WERI-Rb-1 (cell line): Measurements from ENCODE around the gene BIRC3.
A peak's percentile ranks its signal among the peaks of the same experiment; 100 is the strongest.

Source experiments
- DNase-seq: peaks from one replicate; pipeline ENCODE4 v3.0.0-alpha.2; 2020
- H3K27ac ChIP-seq: fragments of 250-450 bp; sonication (Bioruptor Pico); 2 replicates; pipeline ENCODE4 v1.5.1; 2020; ENCODE audit warnings: mild to moderate bottlenecking, moderate library complexity
- H3K27me3 ChIP-seq: fragments of 250-450 bp; sonication (Bioruptor Pico); 2 replicates; pipeline ENCODE4 v1.5.1; 2021; ENCODE audit warnings: mild to moderate bottlenecking, low read depth, moderate library complexity; ENCODE audit not compliant: insufficient read depth, severe bottlenecking
- H3K36me3 ChIP-seq: fragments of 250-450 bp; sonication (Bioruptor Pico); 2 replicates; pipeline ENCODE4 v1.5.1; 2020; ENCODE audit warnings: mild to moderate bottlenecking, moderate library complexity
- H3K4me3 ChIP-seq: 2 replicates; pipeline ENCODE4 v1.5.1; 2011; ENCODE audit warnings: low read depth, mild to moderate bottlenecking, control low read depth, low read length
- H3K9me3 ChIP-seq: fragments of 250-450 bp; sonication (Bioruptor Pico); 2 replicates; pipeline ENCODE4 v1.5.1; 2021; ENCODE audit warnings: mild to moderate bottlenecking, moderate library complexity; ENCODE audit not compliant: severe bottlenecking
- TF ChIP-seq, protein P1 (sequence below): IDR thresholded peaks from 2 replicates; pipeline ENCODE4 v1.5.1; 2011; ENCODE audit warnings: low read depth, mild to moderate bottlenecking, control low read depth, inconsistent platforms, low read length

BIRC3 gene

GRCh38 chr11:102288725-102289083, 28.6 kb upstream of the BIRC3 start:
- H3K36me3 ChIP-seq, result no peaks in the 10 kb centered on the region
- H3K27me3 ChIP-seq, result no peaks in the 10 kb centered on the region
- DNase-seq, result no peak
- TF ChIP-seq, protein P1, sequence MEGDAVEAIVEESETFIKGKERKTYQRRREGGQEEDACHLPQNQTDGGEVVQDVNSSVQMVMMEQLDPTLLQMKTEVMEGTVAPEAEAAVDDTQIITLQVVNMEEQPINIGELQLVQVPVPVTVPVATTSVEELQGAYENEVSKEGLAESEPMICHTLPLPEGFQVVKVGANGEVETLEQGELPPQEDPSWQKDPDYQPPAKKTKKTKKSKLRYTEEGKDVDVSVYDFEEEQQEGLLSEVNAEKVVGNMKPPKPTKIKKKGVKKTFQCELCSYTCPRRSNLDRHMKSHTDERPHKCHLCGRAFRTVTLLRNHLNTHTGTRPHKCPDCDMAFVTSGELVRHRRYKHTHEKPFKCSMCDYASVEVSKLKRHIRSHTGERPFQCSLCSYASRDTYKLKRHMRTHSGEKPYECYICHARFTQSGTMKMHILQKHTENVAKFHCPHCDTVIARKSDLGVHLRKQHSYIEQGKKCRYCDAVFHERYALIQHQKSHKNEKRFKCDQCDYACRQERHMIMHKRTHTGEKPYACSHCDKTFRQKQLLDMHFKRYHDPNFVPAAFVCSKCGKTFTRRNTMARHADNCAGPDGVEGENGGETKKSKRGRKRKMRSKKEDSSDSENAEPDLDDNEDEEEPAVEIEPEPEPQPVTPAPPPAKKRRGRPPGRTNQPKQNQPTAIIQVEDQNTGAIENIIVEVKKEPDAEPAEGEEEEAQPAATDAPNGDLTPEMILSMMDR, result no peak
- no peak overlapping the region for H3K27ac ChIP-seq
- H3K9me3 ChIP-seq, result no peaks in the 10 kb centered on the region
- H3K4me3 ChIP-seq, result no peak overlapping the region

DNA sequence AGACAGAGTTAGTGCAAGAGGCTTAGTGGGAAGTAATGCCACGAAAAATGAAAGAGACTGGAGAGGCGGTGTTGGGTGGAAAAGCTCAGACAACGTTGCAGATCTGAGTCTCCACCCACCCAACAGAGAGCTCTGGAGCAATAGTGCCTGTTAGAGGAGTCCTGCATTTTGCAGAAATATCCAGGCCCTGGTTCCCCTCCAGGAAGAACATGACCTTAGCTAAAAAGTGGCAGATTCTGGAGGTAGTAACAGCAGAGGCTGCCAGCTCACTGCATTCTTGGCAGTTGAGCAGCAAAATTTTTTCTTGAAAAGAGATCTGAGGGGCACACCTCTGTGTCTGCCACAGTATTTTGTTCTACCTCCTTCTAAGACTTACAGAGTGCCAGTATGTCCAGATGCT, 27.7 kb upstream of the BIRC3 start:
- Histone ChIP-seq H3K9me3 (no peaks in the 10 kb centered on the region), H3K36me3 (no peaks in the 10 kb centered on the region), H3K4me3 (no peak overlapping the region), H3K27me3 (no peaks in the 10 kb centered on the region), H3K27ac (no peak overlapping the region)
- TF ChIP-seq, protein P1, result no peak
- no peak for DNase-seq

- DNase-seq, result no peak
- H3K27ac ChIP-seq, result no peak overlapping the region
These were observed 25.5 kb upstream of the BIRC3 start for GRCh38 chr11:102291831-102292230.

GRCh38 chr11:102292933-102293332, 24.4 kb upstream of the BIRC3 start:
- Histone ChIP-seq H3K27me3 (no peaks in the 10 kb centered on the region), H3K4me3 (no peak overlapping the region), H3K9me3 (peaks cover 2% of the 10 kb centered on the region), H3K36me3 (no peaks in the 10 kb centered on the region), H3K27ac (no peak overlapping the region)
- DNase-seq, result no peak
- TF ChIP-seq, protein P1, result no peak

More at GRCh38 chr11:102291831-102292230, 25.5 kb upstream of the BIRC3 start:
- no peaks in the 10 kb centered on the region for H3K36me3 ChIP-seq
- no peaks in the 10 kb centered on the region for H3K27me3 ChIP-seq
- H3K4me3 ChIP-seq, result no peak overlapping the region
- H3K9me3 ChIP-seq, result peaks cover 2% of the 10 kb centered on the region
- TF ChIP-seq, protein P1, result no peak

- no peak overlapping the region for H3K27ac ChIP-seq
- DNase-seq, result no peak
- no peaks in the 10 kb centered on the region for H3K27me3 ChIP-seq
These were observed 23.2 kb upstream of the BIRC3 start for GRCh38 chr11:102293873-102294601.

More at GRCh38 chr11:102293873-102294601, 23.2 kb upstream of the BIRC3 start:
- peaks cover 2% of the 10 kb centered on the region for H3K9me3 ChIP-seq
- H3K4me3 ChIP-seq, result no peak overlapping the region
- H3K36me3 ChIP-seq, result no peaks in the 10 kb centered on the region
- TF ChIP-seq, protein P1, result peak; percentile 59
